ENCODE measurements around the gene TBX4. TPM values are rescaled to one million over a fixed set of nuclear protein-coding genes. Genes with fewer than 3 reads are reported as not detected.

TBX4 gene
- polyA plus RNA-seq, 3 donors, result not detected

DNA sequence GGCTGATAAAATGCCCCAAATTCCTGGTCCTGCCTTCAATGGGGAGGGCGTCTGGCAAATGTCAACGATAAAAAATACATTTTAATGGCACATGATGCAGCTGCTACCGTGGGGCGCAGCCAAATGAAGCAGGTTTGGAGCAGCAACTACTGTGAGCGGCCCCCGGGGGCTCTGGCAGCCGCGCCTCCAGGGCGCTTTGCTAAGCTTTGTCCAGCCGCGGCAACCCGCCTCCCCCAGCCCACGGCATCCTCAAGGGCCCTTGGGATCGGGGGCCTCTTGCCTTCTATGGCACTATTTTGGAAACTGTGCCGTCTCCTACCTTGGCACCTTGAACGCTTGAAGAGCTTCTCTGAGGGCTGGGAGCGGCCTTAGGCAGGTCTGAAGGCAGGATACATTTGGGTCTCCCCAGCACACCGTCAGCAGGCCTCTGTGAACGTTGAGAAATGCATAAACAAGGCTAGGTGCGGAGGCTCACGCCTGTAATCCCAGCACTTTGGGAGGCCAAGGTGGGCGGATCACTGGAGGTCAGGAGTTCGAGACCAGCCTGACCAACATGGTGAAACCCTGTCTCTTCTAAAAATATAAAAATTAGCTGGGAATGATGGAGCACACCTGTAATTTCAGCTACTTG lies 25.1 kb downstream of the TBX4 start:
- Mint-ChIP-seq H3K9me3 (peaks cover 0 to 2% (median 0%) of the 10 kb centered on the region in 7 donors), H3K4me1 (no peaks in the 10 kb centered on the region), H3K36me3 (no peaks in the 10 kb centered on the region), H3K27ac (no peak overlapping the region), H3K4me3 (no peak overlapping the region), H3K27me3 (ENCODE audit: low read depth in 3 of 3) (peaks cover 9 to 27% (median 12%) of the 10 kb centered on the region in 3 donors)
- no peak for DNase-seq
- intact Hi-C loops (cut with micrococcal nuclease), result no loop called here
- Histone ChIP-seq H4K20me1 (ENCODE audit: insufficient read depth, low read length) (no peaks in the 10 kb centered on the region), H3K27me3 (ENCODE audit: control insufficient read depth in 2 of 2, insufficient read depth in 2 of 2, low read length in 2 of 2) (peaks cover 0 to 6% of the 10 kb centered on the region in 2 donors), H3K79me2 (ENCODE audit: insufficient read depth, low read length) (no peaks in the 10 kb centered on the region), H3K36me3 (replicated peaks in 1 of 2; ENCODE audit: control insufficient read depth in 1 of 2, insufficient read depth in 2 of 2, low read length in 2 of 2) (no peaks in the 10 kb centered on the region), H3K4me2 (replicated peaks; ENCODE audit: extremely low read depth, low read length, poor library complexity, severe bottlenecking) (no peak overlapping the region), H3K9ac (ENCODE audit: insufficient read depth, low read length, poor library complexity, severe bottlenecking) (no peak overlapping the region), H2AFZ (ENCODE audit: insufficient read depth, low read depth, low read length, poor library complexity, severe bottlenecking) (no peak overlapping the region), H3K4me3 (replicated peaks in 1 of 3; ENCODE audit: low read depth in 2 of 3, low read length in 3 of 3) (no peak overlapping the region), H3K4me1 (ENCODE audit: control insufficient read depth in 1 of 2, insufficient read depth in 2 of 2, low read length in 2 of 2) (no peaks in the 10 kb centered on the region), H3K9me3 (replicated peaks in 1 of 2; ENCODE audit: control insufficient read depth in 1 of 2, insufficient read depth in 1 of 2, low read length in 2 of 2) (no peaks in the 10 kb centered on the region), H3K27ac (ENCODE audit: low read depth in 1 of 2, low read length in 2 of 2) (no peak overlapping the region)
- WGBS (ENCODE audit: insufficient coverage), result 71% methylated on average over 21 of the region's 23 CpGs
- TF ChIP-seq, protein P1, sequence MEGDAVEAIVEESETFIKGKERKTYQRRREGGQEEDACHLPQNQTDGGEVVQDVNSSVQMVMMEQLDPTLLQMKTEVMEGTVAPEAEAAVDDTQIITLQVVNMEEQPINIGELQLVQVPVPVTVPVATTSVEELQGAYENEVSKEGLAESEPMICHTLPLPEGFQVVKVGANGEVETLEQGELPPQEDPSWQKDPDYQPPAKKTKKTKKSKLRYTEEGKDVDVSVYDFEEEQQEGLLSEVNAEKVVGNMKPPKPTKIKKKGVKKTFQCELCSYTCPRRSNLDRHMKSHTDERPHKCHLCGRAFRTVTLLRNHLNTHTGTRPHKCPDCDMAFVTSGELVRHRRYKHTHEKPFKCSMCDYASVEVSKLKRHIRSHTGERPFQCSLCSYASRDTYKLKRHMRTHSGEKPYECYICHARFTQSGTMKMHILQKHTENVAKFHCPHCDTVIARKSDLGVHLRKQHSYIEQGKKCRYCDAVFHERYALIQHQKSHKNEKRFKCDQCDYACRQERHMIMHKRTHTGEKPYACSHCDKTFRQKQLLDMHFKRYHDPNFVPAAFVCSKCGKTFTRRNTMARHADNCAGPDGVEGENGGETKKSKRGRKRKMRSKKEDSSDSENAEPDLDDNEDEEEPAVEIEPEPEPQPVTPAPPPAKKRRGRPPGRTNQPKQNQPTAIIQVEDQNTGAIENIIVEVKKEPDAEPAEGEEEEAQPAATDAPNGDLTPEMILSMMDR (IDR thresholded peaks at IDR 0.05), result no peak

DNA sequence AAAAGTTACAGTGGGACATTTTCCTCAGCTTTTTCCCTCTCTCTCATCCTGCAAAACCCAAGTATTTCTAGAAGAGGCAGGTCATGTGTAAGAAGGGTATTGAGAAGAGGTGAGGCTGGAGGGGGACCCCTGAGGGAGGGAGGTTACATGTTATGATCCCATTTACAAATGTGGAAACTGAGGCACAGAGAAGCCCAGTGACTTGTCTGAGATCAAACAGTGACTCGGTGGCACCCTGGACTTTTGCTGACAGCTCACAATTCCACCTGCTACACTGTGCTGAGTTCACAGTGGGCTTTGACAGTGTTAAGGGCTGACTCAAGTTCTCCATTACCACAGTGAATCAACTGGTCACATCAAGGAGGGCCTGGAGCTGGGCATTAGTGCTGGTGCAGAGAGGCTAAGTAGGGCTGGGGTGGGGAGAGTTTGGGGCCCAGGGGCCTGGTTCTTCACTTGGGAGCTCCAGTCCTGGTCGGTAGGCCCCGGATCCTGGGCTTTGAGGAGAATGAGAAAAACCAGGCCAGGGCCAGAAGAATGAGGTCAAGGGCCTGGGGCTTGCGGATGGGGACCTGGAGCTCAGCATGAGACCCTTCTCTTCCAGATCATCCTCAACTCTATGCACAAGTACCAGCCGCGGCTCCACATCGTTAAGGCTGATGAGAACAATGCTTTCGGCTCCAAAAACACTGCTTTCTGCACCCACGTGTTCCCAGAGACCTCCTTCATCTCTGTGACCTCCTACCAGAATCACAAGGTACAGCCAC lies 26.0 kb downstream of the TBX4 start:
- H3K4me3 ChIP-seq (replicated peaks in 1 of 3; ENCODE audit: low read depth in 2 of 3, low read length in 3 of 3), result no peak overlapping the region
- H3K9ac ChIP-seq (ENCODE audit: insufficient read depth, low read length, poor library complexity, severe bottlenecking), result no peak overlapping the region
- H3K27ac ChIP-seq (ENCODE audit: low read depth in 1 of 2, low read length in 2 of 2), result no peak overlapping the region
- intact Hi-C loops (cut with micrococcal nuclease), result no loop called here
- Mint-ChIP-seq H3K4me3 (no peak overlapping the region), H3K27me3 (ENCODE audit: low read depth in 3 of 3) (peaks cover 9 to 22% (median 12%) of the 10 kb centered on the region in 3 donors), H3K36me3 (no peaks in the 10 kb centered on the region), H3K27ac (no peak overlapping the region), H3K4me1 (no peaks in the 10 kb centered on the region), H3K9me3 (peaks cover 0 to 2% (median 0%) of the 10 kb centered on the region in 7 donors)
- WGBS (ENCODE audit: insufficient coverage), result 89% methylated on average over 6 of the region's 9 CpGs
- H3K4me2 ChIP-seq (replicated peaks; ENCODE audit: extremely low read depth, low read length, poor library complexity, severe bottlenecking), result no peak overlapping the region
- H4K20me1 ChIP-seq (ENCODE audit: insufficient read depth, low read length), result no peaks in the 10 kb centered on the region
- peaks cover 0 to 3% of the 10 kb centered on the region in 2 donors for H3K27me3 ChIP-seq (ENCODE audit: control insufficient read depth in 2 of 2, insufficient read depth in 2 of 2, low read length in 2 of 2)
- H3K79me2 ChIP-seq (ENCODE audit: insufficient read depth, low read length), result no peaks in the 10 kb centered on the region
- no peak overlapping the region for H2AFZ ChIP-seq (ENCODE audit: insufficient read depth, low read depth, low read length, poor library complexity, severe bottlenecking)
- H3K4me1 ChIP-seq (ENCODE audit: control insufficient read depth in 1 of 2, insufficient read depth in 2 of 2, low read length in 2 of 2), result no peaks in the 10 kb centered on the region
- no peak for DNase-seq
- no peaks in the 10 kb centered on the region for H3K9me3 ChIP-seq (replicated peaks in 1 of 2; ENCODE audit: control insufficient read depth in 1 of 2, insufficient read depth in 1 of 2, low read length in 2 of 2)
- H3K36me3 ChIP-seq (replicated peaks in 1 of 2; ENCODE audit: control insufficient read depth in 1 of 2, insufficient read depth in 2 of 2, low read length in 2 of 2), result no peaks in the 10 kb centered on the region
- TF ChIP-seq, protein P1 (IDR thresholded peaks at IDR 0.05), result no peak
